Measurements from ENCODE around the gene ARHGAP30.

ARHGAP30 gene

DNA sequence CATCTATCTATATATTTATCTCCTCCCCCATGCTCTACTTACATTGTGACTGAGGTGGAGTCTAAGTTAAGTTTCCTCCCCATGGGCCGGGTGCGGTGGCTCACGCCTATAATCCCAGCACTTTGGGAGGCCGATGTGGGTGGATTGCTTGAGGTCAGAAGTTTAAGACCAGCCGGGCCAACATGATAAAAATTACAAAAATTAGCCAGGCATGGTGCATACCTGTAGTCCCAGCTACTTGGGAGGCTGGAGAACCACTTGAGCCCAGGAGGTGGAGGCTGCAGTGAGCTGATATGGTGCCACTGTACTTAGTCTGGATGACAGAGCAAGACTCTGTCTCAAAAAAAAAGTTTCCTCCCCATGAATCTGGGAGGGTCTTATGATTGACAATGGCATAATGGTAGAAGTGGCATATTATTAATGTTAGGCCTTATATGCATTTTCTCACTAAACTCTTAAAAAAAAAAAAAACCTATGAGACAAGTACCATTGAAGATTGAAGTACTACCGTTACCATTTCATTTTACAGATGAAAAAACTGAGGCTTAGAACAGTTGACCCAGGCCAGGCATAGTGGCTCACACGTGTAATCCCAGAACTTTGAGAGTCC lies 60.0 kb downstream of the ARHGAP30 start:
- no peak for DNase-seq

DNA sequence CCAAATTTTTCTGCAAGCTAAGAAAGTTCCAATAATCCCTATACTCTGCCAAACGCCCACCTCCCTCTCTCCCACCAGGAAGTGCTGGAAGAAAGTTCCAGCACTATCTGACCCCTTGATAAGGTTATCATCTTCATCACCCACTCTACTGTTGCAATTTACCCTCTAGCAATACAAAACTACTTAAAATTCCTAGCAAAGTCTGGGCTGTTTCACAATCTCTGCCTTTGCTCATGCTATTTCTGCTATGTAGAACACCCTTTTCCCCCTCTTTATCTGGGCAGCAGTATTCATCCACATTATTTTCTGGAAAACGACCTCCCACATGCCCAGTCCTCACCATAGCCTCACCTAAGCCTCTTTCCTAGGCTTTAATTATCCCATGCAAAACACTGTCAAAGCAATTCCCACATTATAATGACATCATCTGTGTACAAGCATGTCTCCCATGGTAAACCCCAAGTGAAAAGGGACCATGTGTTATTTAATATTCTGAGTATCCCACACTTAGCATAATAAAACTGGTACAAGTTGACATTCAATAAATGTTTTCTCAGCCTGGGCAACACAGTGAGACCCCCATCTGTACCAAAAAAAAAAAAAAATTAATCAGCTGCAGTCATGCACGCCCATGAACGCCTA lies 60.7 kb downstream of the ARHGAP30 start:
- DNase-seq = no peak

DNA sequence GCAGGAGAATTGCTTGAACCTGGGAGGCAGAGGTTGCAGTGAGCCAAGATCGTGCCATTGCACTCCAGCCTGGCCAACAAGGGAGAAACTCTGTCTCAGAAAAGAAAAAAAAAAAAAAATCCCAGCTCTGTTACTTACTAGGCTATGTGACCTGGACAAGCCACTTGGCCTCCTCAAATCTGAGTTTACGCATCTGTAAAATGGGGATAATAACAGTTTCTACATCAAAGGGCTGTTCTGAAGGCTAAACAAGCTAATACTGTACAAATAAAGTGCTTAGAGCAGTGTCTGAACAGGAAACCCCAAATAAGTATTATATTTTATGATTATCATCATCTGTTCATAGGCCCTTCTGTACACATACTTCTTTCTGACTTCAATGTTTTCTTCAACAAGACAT lies 62.3 kb downstream of the ARHGAP30 start:
- DNase-seq = no peak

DNA sequence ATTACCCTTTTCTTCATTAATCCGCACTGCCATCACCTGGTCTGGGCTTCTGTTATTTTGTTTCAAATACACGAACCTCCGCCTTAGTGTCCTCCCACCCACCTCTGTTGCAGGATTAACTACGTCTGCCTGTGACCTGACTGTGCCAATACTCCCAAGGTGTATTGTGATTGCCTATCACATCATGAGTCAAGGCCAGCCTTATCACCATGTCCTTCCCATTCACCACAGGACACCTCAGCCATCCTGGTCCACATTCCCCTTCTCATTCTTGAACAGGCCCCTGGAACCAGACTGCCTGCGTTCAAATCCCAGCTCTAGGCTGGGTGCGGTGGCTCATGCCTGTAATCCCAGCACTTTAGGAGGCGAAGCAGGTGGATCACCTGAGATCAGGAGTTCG lies 63.1 kb downstream of the ARHGAP30 start:
- DNase-seq = no peak

DNA sequence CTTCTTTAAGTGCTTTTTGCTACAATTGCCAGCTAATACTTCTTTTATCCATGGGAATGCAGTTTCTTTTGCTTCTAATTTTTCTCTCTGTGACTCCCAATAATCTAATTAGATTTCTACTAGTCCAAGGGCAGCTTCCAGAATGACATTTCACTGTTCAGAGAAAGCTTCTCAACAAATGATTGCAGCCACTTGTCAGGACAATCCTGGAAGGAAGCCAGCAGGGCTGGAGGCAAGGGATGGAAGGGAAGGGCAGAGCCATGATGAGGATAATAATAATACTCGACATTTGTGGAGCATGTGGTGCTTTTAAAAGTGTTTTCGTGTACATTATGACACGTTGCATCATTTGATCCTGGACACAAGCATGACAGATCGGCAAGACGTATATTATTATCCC lies 68.2 kb downstream of the ARHGAP30 start:
- no peak for DNase-seq

DNA sequence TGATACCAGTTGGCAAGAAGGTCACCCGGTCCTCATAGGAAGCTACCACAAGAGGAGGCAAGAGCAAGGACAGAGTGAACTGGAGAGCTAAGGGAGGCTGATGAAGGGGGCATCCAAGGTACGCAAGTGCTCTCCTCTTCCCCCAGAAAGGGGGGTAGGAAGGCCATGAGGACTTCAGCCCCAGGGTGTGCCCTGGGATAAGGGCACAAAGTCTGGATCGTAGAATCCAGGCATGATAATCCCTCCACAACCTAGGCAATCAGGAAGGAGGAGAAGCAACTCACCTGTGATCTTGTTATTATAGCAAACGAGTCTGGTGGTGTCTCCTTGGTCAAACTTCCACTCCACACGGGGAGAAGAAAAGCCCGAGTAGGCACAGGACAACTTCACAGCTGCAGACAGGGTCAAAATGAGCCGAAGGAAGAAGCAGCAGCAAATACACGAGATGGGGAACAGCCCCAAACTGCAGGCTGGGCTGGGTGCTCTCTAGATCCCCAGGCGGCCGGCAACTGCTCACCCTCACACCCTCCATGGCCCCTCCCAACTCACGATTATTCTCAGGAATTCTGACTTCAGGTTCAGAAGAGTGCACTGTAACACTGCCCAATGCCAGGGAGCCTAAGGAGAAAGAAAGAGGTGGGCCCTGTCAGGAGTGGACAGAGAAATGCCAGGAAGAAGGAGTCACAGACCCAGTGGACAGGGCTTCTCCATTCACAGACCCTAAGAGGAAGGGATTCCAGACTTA lies 68.8 kb downstream of the ARHGAP30 start:
- no peak for DNase-seq

DNA sequence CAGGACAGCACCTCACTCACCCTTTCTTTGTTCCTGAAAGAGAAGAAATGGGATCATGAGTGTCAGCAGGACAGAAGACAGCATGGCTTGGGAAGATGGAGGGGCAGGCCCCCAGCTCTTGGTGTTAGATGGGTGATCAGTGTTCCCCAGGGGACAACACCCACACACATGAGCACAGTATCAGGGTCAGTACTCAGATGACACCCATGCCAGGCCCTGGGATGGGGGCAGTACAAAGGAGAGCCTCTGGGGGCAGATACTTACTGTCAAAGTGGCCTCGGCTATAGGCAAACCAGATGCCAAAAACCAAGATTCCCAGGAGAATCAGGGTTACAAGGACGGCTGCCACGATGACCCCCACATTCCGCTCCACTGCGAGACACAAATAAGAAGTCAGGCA lies 70.3 kb downstream of the ARHGAP30 start:
- DNase-seq = no peak

DNA sequence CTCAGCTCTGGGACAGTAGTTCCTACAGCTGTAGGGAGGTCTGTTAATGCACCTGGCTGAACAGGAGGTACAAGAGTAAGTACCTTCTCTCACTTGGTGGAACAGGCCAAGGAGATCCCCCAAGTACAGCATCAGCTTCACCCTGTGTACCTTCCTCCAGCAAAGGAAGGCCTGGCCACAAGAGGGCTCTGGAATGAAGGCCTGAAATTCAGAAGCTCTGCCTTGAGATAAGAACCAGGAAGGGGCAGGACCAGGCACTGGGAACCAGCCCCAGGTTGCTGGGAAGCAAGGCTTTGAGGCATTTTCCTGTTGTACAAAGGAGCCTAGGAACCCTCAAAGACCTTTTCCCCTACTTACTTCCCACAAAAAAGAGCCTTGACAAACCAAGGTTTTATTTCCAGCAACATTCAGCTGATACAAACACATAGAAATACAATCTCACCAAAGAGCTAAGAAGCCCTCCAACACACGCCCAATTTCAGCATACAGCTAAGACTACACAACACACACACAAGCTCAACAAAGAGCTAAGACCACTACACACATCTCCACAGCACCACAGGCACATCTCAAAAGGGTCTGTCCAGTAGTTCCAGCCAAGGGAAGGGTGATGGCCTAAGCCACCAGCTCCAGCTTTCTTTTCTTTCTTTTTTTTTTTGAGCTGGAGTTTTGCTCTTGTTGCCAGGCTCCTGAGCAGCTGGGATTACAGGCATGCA lies 72.2 kb downstream of the ARHGAP30 start:
- no peak for DNase-seq
